ENCODE results near the gene PAPPA. TPM values are rescaled to one million over a fixed set of nuclear protein-coding genes. Genes with fewer than 3 reads are reported as not detected.
A peak's percentile ranks its signal among the peaks of the same experiment; 100 is the strongest.

PAPPA gene
- total RNA-seq, 1 donor = 56.5 TPM

- Histone ChIP-seq H3K27ac (ENCODE audit: low read depth, low read length) (no peak overlapping the region), H4K20me1 (ENCODE audit: insufficient read depth, low read length) (peaks cover 3% of the 10 kb centered on the region), H3K4me1 (ENCODE audit: insufficient read depth, low read length) (peaks cover 10% of the 10 kb centered on the region), H3K9me3 (ENCODE audit: low read depth, low read length) (no peaks in the 10 kb centered on the region), H3K36me3 (ENCODE audit: insufficient read depth, low read length) (no peaks in the 10 kb centered on the region), H3K4me3 (ENCODE audit: insufficient read depth, low read length) (no peak overlapping the region), H3K79me2 (ENCODE audit: insufficient read depth, low read length) (no peaks in the 10 kb centered on the region), H2AFZ (ENCODE audit: low read length) (no peak overlapping the region), H3K27me3 (ENCODE audit: insufficient read depth, low read length) (no peaks in the 10 kb centered on the region), H3K4me2 (ENCODE audit: insufficient read depth, low read length) (no peak overlapping the region)
- DNase-seq (ENCODE audit: insufficient read length, low spot score, missing footprints) = no peak
- TF ChIP-seq CTCF (IDR thresholded peaks at IDR 0.05; ENCODE audit: extremely low read depth, low read depth, low read length) = no peak
Observed at GRCh38 chr9:116323571-116323970, 170.0 kb downstream of the PAPPA start.

GRCh38 chr9:116325924-116326323, 172.3 kb downstream of the PAPPA start:
- no peaks in the 10 kb centered on the region for H3K27me3 ChIP-seq (ENCODE audit: insufficient read depth, low read length)
- H2AFZ ChIP-seq (ENCODE audit: low read length) = no peak overlapping the region
- peaks cover 3% of the 10 kb centered on the region for H4K20me1 ChIP-seq (ENCODE audit: insufficient read depth, low read length)

GRCh38 chr9:116327701-116328405, 174.3 kb downstream of the PAPPA start:
- Histone ChIP-seq H3K27ac (ENCODE audit: low read depth, low read length) (no peak overlapping the region), H4K20me1 (ENCODE audit: insufficient read depth, low read length) (peaks cover 3% of the 10 kb centered on the region), H3K36me3 (ENCODE audit: insufficient read depth, low read length) (no peaks in the 10 kb centered on the region), H2AFZ (ENCODE audit: low read length) (peak overlapping the region; percentile 12), H3K4me3 (ENCODE audit: insufficient read depth, low read length) (no peak overlapping the region), H3K27me3 (ENCODE audit: insufficient read depth, low read length) (no peaks in the 10 kb centered on the region), H3K4me1 (ENCODE audit: insufficient read depth, low read length) (peaks cover 10% of the 10 kb centered on the region), H3K9me3 (ENCODE audit: low read depth, low read length) (no peaks in the 10 kb centered on the region), H3K79me2 (ENCODE audit: insufficient read depth, low read length) (no peaks in the 10 kb centered on the region), H3K4me2 (ENCODE audit: insufficient read depth, low read length) (peak overlapping the region; percentile 10)
- TF ChIP-seq CTCF (IDR thresholded peaks at IDR 0.05; ENCODE audit: extremely low read depth, low read depth, low read length) = no peak
- DNase-seq (ENCODE audit: insufficient read length, low spot score, missing footprints) = peak; percentile 41

More at GRCh38 chr9:116325924-116326323, 172.3 kb downstream of the PAPPA start:
- H3K36me3 ChIP-seq (ENCODE audit: insufficient read depth, low read length) = no peaks in the 10 kb centered on the region
- H3K4me3 ChIP-seq (ENCODE audit: insufficient read depth, low read length) = no peak overlapping the region
- H3K27ac ChIP-seq (ENCODE audit: low read depth, low read length) = no peak overlapping the region
- DNase-seq (ENCODE audit: insufficient read length, low spot score, missing footprints) = no peak
- no peaks in the 10 kb centered on the region for H3K9me3 ChIP-seq (ENCODE audit: low read depth, low read length)
- no peak for TF ChIP-seq CTCF (IDR thresholded peaks at IDR 0.05; ENCODE audit: extremely low read depth, low read depth, low read length)
- H3K4me1 ChIP-seq (ENCODE audit: insufficient read depth, low read length) = peaks cover 10% of the 10 kb centered on the region
- no peaks in the 10 kb centered on the region for H3K79me2 ChIP-seq (ENCODE audit: insufficient read depth, low read length)
- no peak overlapping the region for H3K4me2 ChIP-seq (ENCODE audit: insufficient read depth, low read length)

DNA sequence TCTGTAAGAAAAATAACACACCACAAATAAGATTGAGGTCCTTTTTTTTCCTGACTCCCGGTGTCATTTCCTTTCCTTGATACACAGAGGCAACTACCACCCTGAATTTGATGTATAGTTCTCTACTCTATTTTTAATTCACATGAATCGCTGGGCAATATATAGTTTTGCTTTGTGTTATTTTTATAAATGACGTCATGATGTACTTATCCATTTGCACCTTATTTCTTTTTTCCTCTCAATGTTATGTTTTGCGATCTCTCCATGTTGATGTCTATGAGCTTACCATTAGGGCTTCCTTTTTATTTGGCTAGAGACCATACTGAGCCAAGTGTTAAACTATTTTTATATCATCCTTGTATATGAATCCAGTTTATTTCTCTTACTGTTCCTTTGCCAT, 175.9 kb downstream of the PAPPA start:
- no peak for DNase-seq (ENCODE audit: insufficient read length, low spot score, missing footprints)
- H2AFZ ChIP-seq (ENCODE audit: low read length) = no peak overlapping the region
- H3K36me3 ChIP-seq (ENCODE audit: insufficient read depth, low read length) = peaks cover 5% of the 10 kb centered on the region
- no peaks in the 10 kb centered on the region for H3K27me3 ChIP-seq (ENCODE audit: insufficient read depth, low read length)
- no peaks in the 10 kb centered on the region for H3K9me3 ChIP-seq (ENCODE audit: low read depth, low read length)
- H3K4me2 ChIP-seq (ENCODE audit: insufficient read depth, low read length) = no peak overlapping the region
- H4K20me1 ChIP-seq (ENCODE audit: insufficient read depth, low read length) = peaks cover 2% of the 10 kb centered on the region
- H3K79me2 ChIP-seq (ENCODE audit: insufficient read depth, low read length) = no peaks in the 10 kb centered on the region
- H3K4me1 ChIP-seq (ENCODE audit: insufficient read depth, low read length) = peaks cover 10% of the 10 kb centered on the region
- TF ChIP-seq CTCF (IDR thresholded peaks at IDR 0.05; ENCODE audit: extremely low read depth, low read depth, low read length) = no peak
- H3K27ac ChIP-seq (ENCODE audit: low read depth, low read length) = no peak overlapping the region
- no peak overlapping the region for H3K4me3 ChIP-seq (ENCODE audit: insufficient read depth, low read length)
